ENCODE results near the gene PDE3A.
"Not testable (repeated sequence)": the region's sequence is repeated elsewhere in the genome, so short reads cannot be mapped to it uniquely, and the experiment has no call there.

The PDE3A gene

GRCh38 chr12:20592556-20592955, 224.2 kb downstream of the PDE3A start:
- no peaks in the 10 kb centered on the region for H3K36me3 ChIP-seq (ENCODE audit: insufficient read depth, low read length)
- no peaks in the 10 kb centered on the region for H3K27me3 ChIP-seq (ENCODE audit: control insufficient read depth, insufficient read depth, low read length)
- no peak overlapping the region for H3K4me3 ChIP-seq (ENCODE audit: low read length)
- no peak overlapping the region for H3K9ac ChIP-seq (ENCODE audit: low read depth, low read length)
- no peaks in the 10 kb centered on the region for H3K4me1 ChIP-seq (ENCODE audit: control insufficient read depth, insufficient read depth, low read length)
- no peaks in the 10 kb centered on the region for H3K9me3 ChIP-seq (replicated peaks; ENCODE audit: low read length)
- no peak overlapping the region for H3K4me2 ChIP-seq (ENCODE audit: low read length)

DNA sequence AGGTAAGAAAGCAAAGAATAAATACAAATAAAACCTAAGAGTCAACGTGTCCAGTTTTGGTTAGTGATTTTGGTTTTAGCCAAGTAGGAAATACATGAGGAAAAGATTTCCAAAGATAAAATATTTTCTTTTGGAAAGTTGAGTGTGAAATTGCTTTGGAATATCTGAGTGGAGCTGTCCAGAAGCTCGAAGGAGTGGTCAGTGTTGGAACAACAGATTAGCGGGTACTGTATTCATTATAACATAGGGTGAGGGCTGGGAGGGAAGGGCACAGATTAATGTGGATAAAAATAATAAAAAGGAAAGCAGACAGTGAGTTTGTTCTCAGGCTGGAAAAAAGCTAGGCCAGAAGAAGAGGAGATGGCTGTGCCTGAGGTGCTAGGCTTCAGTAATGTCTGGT, 225.3 kb downstream of the PDE3A start:
- Histone ChIP-seq H3K9me3 (replicated peaks; ENCODE audit: low read length) (no peaks in the 10 kb centered on the region), H3K4me3 (ENCODE audit: low read length) (no peak overlapping the region), H3K9ac (ENCODE audit: low read depth, low read length) (no peak overlapping the region), H3K4me1 (ENCODE audit: control insufficient read depth, insufficient read depth, low read length) (no peaks in the 10 kb centered on the region), H3K36me3 (ENCODE audit: insufficient read depth, low read length) (no peaks in the 10 kb centered on the region), H3K4me2 (ENCODE audit: low read length) (no peak overlapping the region), H3K27me3 (ENCODE audit: control insufficient read depth, insufficient read depth, low read length) (no peaks in the 10 kb centered on the region)

GRCh38 chr12:20596061-20596460, 227.7 kb downstream of the PDE3A start:
- Histone ChIP-seq H3K4me2 (ENCODE audit: low read length) (no peak overlapping the region), H3K36me3 (ENCODE audit: insufficient read depth, low read length) (no peaks in the 10 kb centered on the region), H3K4me3 (ENCODE audit: low read length) (no peak overlapping the region), H3K9ac (ENCODE audit: low read depth, low read length) (no peak overlapping the region), H3K9me3 (replicated peaks; ENCODE audit: low read length) (no peaks in the 10 kb centered on the region), H3K4me1 (ENCODE audit: control insufficient read depth, insufficient read depth, low read length) (peaks cover 7% of the 10 kb centered on the region), H3K27me3 (ENCODE audit: control insufficient read depth, insufficient read depth, low read length) (no peaks in the 10 kb centered on the region)

GRCh38 chr12:20599757-20600156, 231.4 kb downstream of the PDE3A start:
- H3K9ac ChIP-seq (ENCODE audit: low read depth, low read length) = no peak overlapping the region
- H3K36me3 ChIP-seq (ENCODE audit: insufficient read depth, low read length) = no peaks in the 10 kb centered on the region
- H3K9me3 ChIP-seq (replicated peaks; ENCODE audit: low read length) = no peaks in the 10 kb centered on the region
- no peak overlapping the region for H3K4me2 ChIP-seq (ENCODE audit: low read length)
- H3K4me3 ChIP-seq (ENCODE audit: low read length) = no peak overlapping the region
- peaks cover 14% of the 10 kb centered on the region for H3K4me1 ChIP-seq (ENCODE audit: control insufficient read depth, insufficient read depth, low read length)
- H3K27me3 ChIP-seq (ENCODE audit: control insufficient read depth, insufficient read depth, low read length) = no peaks in the 10 kb centered on the region

DNA sequence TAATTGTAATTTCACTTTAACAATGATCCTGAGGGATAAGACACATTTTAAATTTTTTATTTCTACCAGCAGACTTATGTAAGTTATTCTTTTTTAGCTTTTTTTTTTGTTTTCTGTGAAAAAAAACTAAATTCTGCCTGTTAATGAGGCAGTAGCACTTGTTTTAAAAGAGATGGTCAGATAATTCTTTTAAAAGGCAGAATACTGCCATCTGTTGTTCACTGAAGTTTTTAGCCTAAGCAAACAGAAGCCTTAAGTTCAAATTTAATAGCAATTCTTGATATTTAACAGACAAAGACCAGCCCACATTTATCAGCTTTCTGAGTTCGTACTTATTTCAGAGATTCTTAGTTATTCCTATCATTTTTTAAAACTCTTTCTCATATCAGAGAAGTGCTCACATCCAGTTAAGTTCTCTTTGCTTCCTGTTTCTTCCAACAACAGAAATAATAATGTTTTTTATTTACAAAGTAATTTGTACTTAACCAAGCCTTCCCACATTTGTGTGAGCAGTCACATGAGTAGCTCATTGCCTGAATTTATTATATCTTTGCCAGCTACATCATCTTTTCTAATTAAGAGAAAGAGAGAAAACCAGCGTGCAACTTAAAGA, 233.4 kb downstream of the PDE3A start:
- H3K4me2 ChIP-seq (ENCODE audit: low read length) = no peak overlapping the region
- H3K9ac ChIP-seq (ENCODE audit: low read depth, low read length) = no peak overlapping the region
- H3K4me3 ChIP-seq (ENCODE audit: low read length) = no peak overlapping the region
- H3K27me3 ChIP-seq (ENCODE audit: control insufficient read depth, insufficient read depth, low read length) = no peaks in the 10 kb centered on the region
- H3K36me3 ChIP-seq (ENCODE audit: insufficient read depth, low read length) = no peaks in the 10 kb centered on the region
- peaks cover 14% of the 10 kb centered on the region for H3K4me1 ChIP-seq (ENCODE audit: control insufficient read depth, insufficient read depth, low read length)
- no peaks in the 10 kb centered on the region for H3K9me3 ChIP-seq (replicated peaks; ENCODE audit: low read length)

DNA sequence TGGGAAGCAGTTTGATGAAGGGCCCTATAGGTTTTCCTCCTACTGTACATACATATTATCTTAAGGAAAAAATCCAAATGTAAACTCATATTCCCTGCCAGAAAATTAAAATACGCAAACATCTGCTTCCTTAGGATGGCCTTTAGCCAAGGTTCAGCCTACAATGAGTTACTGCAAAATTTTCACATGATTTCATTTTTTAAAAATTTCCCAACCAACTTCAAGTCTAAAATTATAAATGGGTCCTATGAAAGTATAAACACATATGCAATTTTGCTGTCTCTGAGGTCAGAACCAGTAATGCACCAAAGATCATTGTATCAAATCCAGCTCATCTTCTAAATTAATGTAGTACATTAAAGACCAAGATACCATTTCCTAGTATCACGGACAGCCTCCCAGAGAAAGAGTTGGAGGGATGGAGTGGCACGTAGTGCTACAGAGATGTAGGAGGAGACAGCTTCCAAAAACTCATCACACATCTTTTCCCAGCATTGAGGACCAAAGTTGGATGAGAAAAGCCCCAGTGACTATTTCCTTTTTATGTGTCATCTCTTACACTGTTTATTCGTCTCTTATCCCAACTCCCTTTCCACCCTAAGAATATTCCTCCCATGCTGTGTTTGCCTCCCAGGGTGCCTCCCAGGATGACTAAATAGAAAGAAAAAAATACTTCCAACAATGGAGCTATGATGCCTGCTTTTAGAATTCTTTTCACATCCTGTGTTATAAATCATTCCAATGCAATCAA, 234.5 kb downstream of the PDE3A start:
- Histone ChIP-seq H3K4me1 (ENCODE audit: control insufficient read depth, insufficient read depth, low read length) (peaks cover 14% of the 10 kb centered on the region), H3K4me3 (ENCODE audit: low read length) (no peak overlapping the region), H3K27me3 (ENCODE audit: control insufficient read depth, insufficient read depth, low read length) (no peaks in the 10 kb centered on the region), H3K9me3 (replicated peaks; ENCODE audit: low read length) (no peaks in the 10 kb centered on the region), H3K36me3 (ENCODE audit: insufficient read depth, low read length) (no peaks in the 10 kb centered on the region), H3K4me2 (ENCODE audit: low read length) (no peak overlapping the region), H3K9ac (ENCODE audit: low read depth, low read length) (no peak overlapping the region)

- H3K4me1 ChIP-seq (ENCODE audit: control insufficient read depth, insufficient read depth, low read length) = peaks cover 13% of the 10 kb centered on the region
- H3K4me3 ChIP-seq (ENCODE audit: low read length) = no peak overlapping the region
- no peaks in the 10 kb centered on the region for H3K27me3 ChIP-seq (ENCODE audit: control insufficient read depth, insufficient read depth, low read length)
- no peak overlapping the region for H3K4me2 ChIP-seq (ENCODE audit: low read length)
- no peaks in the 10 kb centered on the region for H3K9me3 ChIP-seq (replicated peaks; ENCODE audit: low read length)
- no peaks in the 10 kb centered on the region for H3K36me3 ChIP-seq (ENCODE audit: insufficient read depth, low read length)
- no peak overlapping the region for H3K9ac ChIP-seq (ENCODE audit: low read depth, low read length)
Observed at GRCh38 chr12:20604408-20605067, 236.2 kb downstream of the PDE3A start.

DNA sequence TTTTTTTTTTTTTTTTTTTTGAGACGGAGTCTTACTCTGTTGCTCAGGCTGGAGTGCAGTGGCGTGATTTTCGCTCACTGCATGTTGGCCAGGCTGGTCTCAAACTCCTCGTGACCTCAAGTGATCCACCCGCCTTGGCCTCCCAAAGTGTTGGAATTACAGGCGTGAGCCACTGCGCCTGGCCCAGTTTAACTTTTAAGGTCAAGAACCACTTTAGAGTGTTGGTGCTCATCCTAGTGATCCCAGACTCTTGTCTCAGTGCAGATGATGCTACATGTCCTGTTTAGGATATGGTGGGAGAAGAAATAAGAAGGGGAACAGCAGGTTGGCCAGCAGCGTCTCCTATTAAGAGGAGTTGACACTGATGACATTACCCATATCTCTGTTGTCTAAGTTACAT, 246.7 kb downstream of the PDE3A start:
- H3K36me3 ChIP-seq (ENCODE audit: insufficient read depth, low read length); H3K9me3 ChIP-seq (replicated peaks; ENCODE audit: low read length); H3K27me3 ChIP-seq (ENCODE audit: control insufficient read depth, insufficient read depth, low read length); H3K4me3 ChIP-seq (ENCODE audit: low read length); H3K4me2 ChIP-seq (ENCODE audit: low read length); H3K4me1 ChIP-seq (ENCODE audit: control insufficient read depth, insufficient read depth, low read length); H3K9ac ChIP-seq (ENCODE audit: low read depth, low read length): not testable (repeated sequence)

GRCh38 chr12:20616093-20616492, 247.8 kb downstream of the PDE3A start:
- H3K9me3 ChIP-seq (replicated peaks; ENCODE audit: low read length) = no peaks in the 10 kb centered on the region

GRCh38 chr12:20620261-20620660, 251.9 kb downstream of the PDE3A start:
- no peaks in the 10 kb centered on the region for H3K9me3 ChIP-seq (replicated peaks; ENCODE audit: low read length)
- no peaks in the 10 kb centered on the region for H3K36me3 ChIP-seq (ENCODE audit: insufficient read depth, low read length)
- H3K4me3 ChIP-seq (ENCODE audit: low read length) = no peak overlapping the region
- H3K9ac ChIP-seq (ENCODE audit: low read depth, low read length) = no peak overlapping the region
- no peaks in the 10 kb centered on the region for H3K4me1 ChIP-seq (ENCODE audit: control insufficient read depth, insufficient read depth, low read length)
- no peak overlapping the region for H3K4me2 ChIP-seq (ENCODE audit: low read length)
- no peaks in the 10 kb centered on the region for H3K27me3 ChIP-seq (ENCODE audit: control insufficient read depth, insufficient read depth, low read length)

More at GRCh38 chr12:20616093-20616492, 247.8 kb downstream of the PDE3A start:
- no peak overlapping the region for H3K4me2 ChIP-seq (ENCODE audit: low read length)
- H3K36me3 ChIP-seq (ENCODE audit: insufficient read depth, low read length) = no peaks in the 10 kb centered on the region
- H3K4me1 ChIP-seq (ENCODE audit: control insufficient read depth, insufficient read depth, low read length) = no peaks in the 10 kb centered on the region
- no peak overlapping the region for H3K9ac ChIP-seq (ENCODE audit: low read depth, low read length)
- no peak overlapping the region for H3K4me3 ChIP-seq (ENCODE audit: low read length)
- H3K27me3 ChIP-seq (ENCODE audit: control insufficient read depth, insufficient read depth, low read length) = no peaks in the 10 kb centered on the region

GRCh38 chr12:20624718-20625117, 256.4 kb downstream of the PDE3A start:
- no peak overlapping the region for H3K9ac ChIP-seq (ENCODE audit: low read depth, low read length)
- peaks cover 6% of the 10 kb centered on the region for H3K4me1 ChIP-seq (ENCODE audit: control insufficient read depth, insufficient read depth, low read length)
- no peak overlapping the region for H3K4me2 ChIP-seq (ENCODE audit: low read length)
- H3K36me3 ChIP-seq (ENCODE audit: insufficient read depth, low read length) = no peaks in the 10 kb centered on the region
- H3K27me3 ChIP-seq (ENCODE audit: control insufficient read depth, insufficient read depth, low read length) = no peaks in the 10 kb centered on the region
- no peaks in the 10 kb centered on the region for H3K9me3 ChIP-seq (replicated peaks; ENCODE audit: low read length)
- H3K4me3 ChIP-seq (ENCODE audit: low read length) = no peak overlapping the region
